Glomerular visceral epithelial cell (primary cell): ENCODE measurements around the gene RLN3.

Experiments used
- DNase-seq: peaks from one replicate; pipeline ENCODE4 v3.0.0-alpha.2; 2016; ENCODE audit errors: extremely low spot score

Gene RLN3, protein sequence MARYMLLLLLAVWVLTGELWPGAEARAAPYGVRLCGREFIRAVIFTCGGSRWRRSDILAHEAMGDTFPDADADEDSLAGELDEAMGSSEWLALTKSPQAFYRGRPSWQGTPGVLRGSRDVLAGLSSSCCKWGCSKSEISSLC

DNA sequence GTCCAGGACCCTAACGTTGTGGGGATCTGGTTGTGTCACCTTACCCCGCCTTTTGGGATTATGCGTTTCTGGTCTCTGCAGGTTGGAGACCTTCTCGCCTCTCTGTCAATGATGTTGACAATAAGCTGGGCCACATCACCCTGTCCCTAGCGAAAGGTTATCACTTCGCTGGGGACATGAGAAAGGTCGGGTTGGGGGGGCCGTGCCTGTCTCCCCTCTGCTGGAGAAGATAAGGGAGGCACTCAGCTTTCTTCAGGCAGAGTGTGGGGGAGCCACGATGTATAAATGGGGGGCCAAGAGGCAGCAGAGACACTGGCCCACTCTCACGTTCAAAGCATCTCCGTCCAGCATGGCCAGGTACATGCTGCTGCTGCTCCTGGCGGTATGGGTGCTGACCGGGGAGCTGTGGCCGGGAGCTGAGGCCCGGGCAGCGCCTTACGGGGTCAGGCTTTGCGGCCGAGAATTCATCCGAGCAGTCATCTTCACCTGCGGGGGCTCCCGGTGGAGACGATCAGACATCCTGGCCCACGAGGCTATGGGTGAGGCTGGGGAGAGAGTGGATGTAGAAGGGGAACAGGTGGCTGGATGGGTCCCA is at the start of gene RLN3:
RLN3 (plus strand) TSS at position 293 of the 595 bp plus-strand sequence; CDS start at position 350, 57 bp downstream.
- no peak for DNase-seq

DNA sequence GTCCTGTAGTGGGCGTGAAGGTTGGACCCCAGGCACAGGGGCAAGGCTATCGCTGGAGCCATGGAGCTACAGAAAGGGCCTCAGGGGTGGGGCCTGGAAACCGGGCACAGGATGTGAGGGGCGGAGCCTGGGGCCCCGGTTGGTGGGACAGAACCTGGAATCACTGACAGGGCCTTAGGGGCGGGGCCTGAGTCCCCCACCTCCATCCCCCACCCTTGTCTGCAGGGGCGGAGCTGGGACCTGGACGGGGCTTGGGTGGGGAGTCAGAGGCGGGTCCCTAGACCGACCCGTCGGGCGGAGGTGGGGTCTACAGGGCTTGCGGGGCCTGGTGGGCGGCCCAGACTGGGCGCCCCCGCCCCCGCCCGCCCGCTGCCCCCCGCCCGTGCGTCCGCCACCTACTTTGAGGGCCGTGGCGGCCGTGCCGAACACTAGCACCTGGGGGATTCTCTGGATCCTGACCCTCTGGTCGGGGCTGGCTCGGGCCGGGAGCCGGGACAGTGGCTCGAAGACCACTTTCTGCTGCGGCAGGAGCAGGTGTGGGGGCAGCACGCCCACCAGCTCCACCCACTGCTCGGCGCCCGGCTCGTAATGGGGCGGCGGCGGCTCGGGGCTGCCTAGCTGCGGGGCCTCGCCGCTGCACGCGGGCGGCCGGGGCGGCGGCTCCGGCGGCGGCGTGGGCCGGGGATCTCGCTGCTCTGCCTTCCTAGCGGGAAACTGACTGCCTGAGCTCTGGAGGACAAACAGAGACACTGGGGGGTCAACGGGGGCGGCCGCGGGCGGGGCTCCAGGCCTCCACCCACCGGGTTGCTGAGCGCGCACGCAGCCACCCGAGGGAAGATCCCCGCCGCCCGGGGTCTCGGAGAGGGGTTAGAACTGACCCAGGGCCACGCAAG is 49.4 kb upstream of the RLN3 start:
- DNase-seq: no peak

DNA sequence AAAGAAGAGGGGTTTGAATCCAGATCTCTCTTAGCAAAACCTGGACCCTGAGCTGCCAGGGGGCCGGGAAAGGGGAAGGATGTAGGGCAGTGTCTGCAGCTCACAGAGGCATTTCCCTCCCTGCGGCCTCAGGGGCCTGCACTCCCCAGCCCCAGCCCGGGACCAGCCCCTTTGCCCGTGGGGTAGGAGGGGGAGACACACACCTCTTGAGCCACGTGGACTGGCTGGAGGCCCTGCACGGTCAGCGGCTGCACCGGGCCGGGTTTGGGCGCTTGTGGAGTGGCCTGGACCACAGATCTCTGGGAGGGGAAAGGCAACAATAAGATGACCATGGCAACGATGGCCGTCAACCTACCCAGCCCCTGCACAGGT is 48.7 kb upstream of the RLN3 start:
- DNase-seq: no peak

DNA sequence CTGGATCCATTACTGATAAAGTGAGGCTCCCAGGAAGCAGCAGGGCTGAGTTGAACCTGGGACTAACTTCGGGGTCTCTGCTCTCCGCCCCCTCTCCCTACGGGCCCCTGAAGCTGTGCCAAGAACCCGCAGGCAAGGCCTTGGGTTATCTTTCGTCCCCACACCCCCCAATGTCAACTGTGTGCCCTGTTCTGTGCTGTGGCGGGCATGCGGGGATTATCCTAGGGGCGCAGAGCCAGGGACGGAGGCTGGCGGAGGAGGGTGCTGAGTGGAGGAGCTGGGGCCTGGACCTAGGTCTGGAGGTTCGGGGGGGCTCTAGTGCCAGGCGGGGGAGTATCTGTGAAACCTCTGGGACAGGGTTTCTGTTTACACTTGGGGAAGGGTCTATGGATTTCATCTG is 48.3 kb upstream of the RLN3 start:
- no peak for DNase-seq

DNA sequence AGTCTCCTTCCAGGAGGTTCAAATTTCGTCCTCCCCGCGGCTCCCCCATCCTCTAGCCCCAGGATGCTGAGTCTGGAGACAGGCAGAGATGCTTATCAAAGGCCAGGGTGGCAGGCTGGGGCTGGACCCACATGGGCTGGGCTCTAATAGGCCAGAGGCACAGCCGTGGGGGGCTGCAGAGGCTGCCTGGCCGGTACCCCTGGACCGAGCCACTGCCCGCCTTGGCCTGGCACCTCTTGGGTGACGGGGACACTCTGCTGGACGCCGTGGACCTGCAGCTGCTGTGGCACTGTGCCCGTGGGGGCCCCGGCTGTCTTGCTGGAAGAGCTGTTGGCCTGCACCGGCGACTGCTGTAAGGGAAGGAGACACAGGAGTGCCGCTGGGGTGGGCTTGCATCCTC is 47.6 kb upstream of the RLN3 start:
- no peak for DNase-seq

DNA sequence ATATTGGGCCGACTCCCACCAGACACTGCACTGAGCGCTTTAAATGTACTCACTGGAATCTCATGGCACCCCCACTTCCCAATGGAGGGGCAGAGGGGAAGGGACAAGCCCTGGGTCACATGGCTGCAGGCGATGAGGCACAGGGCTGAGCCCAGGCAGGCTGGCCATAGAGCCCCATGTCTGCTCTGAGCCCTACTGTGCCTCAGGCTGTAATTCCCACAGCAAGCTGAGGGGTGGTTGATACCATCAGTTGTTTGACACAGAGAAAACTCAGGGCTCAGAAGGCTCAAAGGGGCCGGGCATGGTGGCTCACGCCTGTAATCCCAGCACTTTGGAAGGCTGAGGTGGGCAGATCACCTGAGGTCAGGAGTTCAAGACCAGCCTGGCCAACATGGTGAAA is 46.9 kb upstream of the RLN3 start:
- no peak for DNase-seq

DNA sequence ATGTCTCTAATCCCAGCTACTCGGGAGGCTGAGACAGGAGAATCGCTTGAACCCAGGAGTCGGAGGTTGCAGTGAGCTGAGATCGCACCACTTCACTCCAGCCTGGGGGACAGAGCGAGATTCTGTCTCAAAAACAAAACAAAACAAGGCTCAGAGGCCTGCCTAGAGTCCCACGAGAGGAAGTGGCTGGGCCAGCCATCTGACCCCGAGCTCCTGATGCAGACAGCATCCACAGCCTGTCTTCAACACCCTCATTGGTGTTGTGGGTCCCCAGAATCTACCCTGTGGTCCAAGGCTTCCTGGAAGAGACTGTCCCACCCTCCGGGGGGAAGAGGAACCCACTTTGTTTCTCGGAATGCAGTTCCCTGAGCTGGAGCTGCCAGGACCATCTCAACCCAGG is 46.5 kb upstream of the RLN3 start:
- DNase-seq: no peak

DNA sequence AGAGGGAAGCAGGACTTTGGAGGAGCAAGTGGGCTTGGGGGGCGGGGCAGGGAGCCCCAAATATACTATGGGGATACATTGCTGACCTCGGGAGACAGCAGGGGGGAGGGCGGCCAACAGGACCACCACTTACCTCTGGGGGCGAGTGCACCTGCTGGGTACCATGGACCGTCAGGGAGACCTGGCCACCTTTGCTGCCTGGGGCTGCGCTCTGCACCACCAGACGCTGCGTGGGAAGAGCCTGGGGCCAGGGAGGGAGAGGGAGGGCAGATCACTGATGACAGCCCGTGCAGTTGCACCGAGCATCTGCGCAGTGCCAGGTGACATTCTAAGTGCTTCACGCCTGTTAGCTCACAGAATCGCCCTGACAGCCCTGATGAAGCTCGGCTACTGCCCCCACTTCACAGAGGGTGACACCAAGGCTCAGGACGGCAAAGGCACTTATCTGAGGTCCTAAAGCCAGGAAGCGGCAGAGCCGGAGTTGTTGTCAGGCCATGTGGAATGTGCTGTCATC is 45.9 kb upstream of the RLN3 start:
- DNase-seq: no peak

DNA sequence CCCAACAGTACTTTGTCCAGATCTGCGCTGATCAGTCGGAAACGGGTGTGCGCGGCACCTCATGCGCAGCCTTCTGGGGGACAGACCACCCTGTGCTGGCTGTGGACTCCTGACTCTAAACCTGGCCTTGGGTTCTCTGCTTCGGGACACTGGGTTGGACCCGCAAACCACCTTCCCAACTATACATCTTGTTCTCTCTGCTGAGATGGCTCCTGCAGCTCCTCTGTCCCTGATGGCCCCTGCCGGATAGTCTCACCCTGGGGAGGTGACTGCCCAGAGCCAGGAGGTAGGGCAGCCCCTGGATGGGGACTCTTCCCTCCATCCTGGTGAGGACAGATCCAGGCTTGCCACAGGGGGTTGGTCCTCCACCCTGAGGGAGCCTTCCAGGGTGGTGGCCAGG is 45.2 kb upstream of the RLN3 start:
- DNase-seq: no peak

DNA sequence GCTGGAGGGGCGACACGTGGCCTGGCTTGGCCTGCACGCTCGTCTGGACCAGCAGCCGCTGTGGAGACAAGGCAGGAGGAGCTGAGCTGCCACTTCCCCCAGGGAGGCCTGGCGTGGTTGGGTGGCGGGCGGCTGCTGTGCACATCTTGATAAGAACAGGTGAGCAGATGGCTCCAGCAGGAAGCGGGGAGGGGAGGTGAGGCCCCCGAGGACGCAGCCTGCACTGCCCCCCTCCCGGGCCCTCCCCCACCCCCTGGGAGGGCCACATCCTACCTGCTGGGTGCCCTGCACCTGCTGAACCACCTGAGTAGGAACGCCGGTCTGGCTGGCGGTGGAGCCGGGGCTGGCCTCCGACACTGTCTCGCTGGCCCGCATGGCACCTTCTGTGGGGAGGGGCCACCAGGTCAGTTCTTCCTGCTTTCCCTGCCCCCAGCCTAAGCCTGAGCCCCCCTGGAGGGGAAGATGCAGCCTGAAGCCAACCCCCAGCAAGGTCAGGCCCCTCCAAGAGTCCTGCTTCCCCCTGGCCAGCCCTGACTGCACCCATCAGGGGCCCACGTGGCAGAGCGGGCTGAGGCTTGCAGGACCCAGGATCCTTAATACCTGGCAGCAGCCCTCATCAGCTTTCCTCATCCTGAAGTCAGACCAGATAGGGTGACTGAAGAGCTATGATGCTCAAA is 44.6 kb upstream of the RLN3 start:
- DNase-seq: no peak

DNA sequence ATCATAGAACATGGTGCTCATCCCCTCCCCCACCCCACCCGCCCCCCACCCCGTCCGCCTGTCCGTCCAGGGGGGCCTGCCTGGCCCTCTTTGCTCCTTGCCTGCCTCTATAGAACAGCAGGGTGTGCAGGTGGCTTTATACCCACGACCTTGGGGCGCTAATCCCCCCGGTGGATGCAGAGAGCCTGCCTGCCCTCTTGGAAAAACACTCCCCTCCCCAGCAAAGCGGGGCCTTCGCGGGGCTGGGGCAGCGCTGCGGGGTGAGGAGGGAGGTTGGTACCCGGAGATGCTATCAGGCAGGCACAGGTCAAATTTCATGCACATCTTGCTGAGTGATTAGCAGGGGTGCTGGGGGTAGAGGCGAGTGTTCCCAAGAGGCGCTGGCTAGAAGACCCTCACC is 43.8 kb upstream of the RLN3 start:
- no peak for DNase-seq

DNA sequence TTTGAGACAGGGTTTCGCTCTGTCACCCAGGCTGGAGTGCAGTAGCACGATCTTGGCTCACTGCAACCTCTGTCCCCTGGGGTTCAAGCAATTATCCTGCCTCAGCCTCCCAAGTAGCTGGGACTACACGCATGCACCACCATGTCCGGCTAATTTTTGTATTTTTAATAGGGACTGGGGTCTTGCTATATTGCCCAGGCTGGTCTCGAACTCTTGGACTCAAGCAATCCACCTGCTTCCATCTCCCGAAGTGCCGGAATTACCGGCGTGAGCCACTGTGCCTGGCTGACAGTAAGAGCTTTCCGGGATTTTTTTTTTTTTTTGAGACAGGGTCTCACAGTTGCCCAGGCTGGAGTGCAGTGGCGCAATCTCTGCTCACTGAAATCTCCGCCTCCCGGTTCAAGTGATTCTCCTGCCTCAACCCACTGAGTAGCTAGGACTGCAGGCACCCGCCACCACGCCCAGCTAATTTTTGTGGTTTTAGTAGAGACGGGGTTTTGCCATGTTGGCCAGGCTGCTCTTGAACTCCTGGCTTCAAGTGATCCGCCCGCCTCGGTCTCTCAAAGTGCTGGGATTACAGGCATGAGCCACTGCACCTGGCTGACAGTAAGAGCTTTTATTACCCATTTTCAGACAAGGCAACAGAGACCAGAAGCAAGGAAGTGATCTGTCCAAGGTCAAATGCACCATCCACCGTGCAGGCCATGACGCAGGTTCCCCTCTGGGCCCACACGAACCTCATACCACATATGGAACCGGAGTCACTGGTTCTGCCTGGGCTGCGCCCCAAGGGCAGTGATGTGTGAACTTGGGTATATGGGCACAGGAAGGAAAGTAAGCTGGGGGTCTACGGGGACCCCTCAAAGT is 42.8 kb upstream of the RLN3 start:
- DNase-seq: no peak

DNA sequence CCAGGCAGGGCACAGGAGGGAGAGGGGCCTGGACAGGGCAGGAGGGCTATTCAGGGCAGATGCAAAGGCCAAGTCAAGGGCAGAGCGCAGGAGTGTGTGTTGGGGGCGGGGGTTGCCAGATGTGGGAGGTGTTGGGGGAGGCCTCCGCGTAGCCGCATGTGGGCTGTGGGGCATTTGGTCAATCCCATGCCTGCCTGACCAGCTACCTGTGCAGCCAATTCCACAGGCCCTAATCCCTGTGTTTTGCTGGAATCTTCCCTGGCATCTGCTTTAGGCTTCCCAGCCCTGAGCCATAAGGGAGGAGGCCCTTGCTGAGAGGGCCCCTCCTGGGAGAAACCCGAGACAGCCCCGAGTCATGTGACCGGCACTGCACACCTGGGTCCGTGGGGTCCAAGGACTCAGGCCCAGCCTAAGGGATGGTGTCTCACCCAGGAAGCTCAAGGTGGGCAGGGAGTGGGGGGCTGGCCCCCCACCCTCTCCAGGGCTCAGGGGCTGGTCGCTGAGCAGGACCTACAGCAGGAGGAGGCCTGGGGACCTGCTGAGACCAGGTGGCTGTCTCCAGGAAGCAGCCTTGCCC is 42.1 kb upstream of the RLN3 start:
- peak; percentile 23 for DNase-seq

DNA sequence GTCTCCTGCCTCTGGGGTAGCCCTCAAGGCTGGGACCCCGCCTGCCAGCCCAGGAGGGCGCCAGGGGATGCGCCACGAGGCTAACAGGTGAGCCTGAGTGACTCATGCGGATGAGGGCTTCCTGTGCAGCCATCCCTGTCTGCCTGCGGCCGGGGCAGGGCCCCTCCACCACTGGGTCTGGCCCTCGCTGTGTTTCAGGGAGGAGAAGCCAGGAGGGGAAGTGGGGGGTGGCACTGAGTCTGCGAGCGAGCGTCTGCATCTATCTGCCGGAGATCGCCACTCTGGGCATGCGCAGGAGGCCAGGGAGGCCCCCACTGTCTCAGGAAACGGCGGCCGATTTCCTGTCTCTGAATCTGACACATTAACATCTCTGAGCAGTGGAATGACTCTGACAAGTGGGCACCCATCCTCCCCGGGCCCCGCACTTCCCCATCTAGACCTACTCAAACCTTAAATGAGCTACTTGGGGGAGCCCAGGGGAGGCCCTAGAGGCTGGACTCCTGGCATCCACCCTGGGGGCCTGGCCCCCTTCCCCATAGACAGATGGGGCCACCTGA is 41.5 kb upstream of the RLN3 start:
- peak; percentile 97 for DNase-seq

DNA sequence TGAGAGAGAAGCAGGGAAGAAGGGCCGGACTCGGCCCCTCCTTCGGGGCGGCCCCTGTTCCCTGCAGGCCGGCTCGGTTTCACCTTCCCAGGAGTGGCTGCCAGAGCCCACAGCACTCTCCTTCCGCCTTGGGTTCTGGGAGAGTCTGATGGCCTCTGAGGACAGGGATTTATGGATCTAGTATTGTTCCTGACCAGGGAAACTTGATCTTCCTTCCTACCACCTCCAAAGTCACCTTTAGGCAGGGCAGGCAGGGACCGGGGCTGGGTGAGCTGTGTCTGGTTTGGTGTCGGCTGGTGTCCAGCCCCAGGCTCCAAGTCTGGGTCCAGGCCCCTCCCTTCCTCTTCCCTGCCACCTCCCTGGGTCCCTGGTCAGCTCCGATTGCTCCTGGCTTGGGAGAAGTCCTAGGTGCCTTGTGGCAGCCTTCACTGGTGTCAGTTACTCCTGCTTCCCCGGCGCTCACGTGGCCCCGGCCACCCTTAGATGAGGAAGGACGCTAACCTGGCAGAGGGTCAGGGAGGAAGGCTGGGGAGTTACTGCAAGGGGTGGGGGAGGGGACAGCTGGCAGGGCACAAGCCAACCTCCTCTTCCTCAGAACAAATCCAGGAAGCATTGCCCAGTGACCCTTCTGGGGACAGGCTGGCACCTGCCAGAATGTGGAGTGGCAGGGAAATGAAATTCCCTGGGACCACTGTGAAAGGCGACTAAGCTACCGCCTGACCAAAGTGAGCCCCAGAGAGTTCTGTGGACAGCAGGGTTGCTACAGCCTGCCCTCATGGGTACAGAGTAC is 40.7 kb upstream of the RLN3 start:
- no peak for DNase-seq

DNA sequence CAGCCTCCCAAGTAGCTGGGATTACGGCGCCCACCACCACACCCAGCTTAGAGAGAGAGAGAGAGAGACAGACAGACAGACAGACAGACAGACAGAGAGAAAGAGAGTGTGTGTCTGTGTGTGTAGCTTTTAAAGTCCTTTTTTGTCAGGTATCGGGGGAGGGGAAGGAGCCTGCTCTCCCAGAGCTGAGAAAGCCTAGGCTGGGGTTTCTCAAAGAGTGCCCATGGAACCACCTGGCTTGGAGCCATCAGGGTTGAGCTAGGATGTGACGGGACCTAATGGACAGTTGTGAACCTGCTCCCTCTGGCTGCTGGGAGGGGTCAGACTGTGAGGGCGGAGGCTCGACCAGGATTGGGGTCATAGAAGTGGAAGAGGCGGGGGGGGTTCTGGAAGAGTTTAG is 38.5 kb upstream of the RLN3 start:
- no peak for DNase-seq

DNA sequence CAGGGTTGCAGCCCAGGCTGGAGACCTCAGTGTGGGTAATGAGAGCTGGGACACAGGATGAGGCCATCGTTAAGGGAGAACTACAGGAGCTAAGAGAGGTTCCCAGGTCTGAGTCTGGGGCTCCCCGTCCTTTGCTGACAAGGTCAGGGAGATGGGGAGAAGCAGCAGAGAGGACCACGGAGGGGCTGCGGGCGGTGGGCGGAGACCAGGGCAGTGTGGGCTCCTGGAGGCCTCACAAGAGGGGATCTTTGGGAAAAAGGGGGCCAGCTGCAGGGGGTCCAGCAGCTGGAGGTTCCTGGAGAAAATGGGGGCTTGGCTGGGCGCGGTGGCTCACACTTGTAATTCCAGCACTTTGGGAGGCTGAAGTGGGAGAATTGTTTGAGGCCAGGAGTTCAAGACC is 37.9 kb upstream of the RLN3 start:
- no peak for DNase-seq

DNA sequence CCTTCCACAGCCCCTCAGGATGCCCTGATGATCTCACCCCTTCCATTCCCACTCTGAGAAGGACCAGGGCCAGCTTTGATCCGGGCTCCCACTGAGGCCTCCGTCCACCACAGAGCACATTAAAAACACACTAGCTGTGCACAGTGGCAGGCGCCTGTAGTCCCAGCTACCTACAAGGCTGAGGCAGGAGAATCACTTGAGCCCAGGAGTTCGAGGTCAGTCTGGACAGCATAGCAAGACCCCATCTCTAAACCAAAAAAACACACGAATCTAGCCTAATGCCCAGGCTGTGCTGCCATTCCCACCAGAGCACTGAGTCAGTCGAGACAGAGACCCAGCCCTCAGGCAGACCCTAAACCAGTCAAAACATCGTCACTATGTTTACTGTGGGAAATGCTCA is 35.9 kb upstream of the RLN3 start:
- no peak for DNase-seq

DNA sequence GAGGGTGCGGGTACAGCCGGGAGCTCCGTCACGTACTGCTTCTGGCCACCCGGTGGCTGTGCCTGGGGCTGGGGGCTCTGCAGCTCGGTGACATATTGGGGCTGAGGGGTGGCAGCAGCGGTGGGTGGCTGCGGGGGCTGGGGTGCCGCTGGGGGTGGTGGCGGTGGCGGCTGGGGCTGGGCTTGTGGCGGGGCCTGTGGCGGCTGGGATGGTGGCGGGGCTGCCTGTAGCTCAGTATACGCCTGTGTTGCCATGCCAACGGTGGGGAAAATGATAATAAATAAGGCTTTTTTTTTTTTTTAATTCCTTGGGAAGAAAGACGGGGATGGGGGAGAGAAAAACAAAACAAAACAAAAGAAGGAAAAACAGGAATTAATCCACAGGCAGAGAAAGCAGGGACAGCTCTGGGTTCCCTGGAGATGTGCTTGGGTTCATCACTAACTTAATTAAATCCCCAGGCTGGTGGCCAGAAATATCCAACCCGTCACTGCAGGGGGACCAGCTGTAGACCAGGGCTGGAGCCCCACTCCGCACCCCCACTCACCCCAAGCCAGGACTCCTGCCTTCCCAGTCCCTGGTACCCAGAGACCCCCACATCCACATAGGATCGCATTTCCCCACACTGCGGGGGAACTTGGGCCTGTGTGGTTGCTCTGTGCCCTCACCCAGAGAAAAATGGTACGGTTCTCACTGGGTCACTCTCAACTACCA is 34.2 kb upstream of the RLN3 start:
- no peak for DNase-seq
